ENCODE data around the gene SETDB2. TPM values are rescaled to one million over a fixed set of nuclear protein-coding genes. Genes with fewer than 3 reads are reported as not detected.

SETDB2 gene
- total and polyA plus RNA-seq, 2 of the 4 experiments (the other 2 are of a cell fraction), result 4.3 to 5.7 TPM

DNA sequence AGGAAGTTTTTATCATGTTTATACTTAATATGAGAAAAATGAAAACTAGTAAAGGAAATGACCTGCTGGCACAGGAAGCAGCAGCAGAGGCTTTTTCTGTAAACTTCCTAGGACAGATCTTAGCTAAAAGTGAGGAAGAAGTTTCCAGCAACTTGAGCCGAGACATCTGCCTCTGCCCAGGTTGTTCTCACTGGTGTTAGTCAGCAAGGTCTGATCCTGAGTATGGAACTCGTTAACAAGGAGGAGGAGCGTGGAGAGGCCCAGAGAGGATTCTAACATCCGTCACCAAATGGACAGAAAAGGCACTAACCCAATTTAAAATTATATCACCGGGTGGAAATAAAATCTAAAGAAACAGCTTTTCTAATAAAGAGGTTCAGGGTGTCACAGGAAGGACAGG, 95.2 kb downstream of the SETDB2 start:
- peaks cover 7% of the 10 kb centered on the region for H3K9me1 ChIP-seq (ENCODE audit: insufficient read depth, low read length)
- H3K79me1 ChIP-seq (ENCODE audit: low read depth in 1 of 2, low read length in 2 of 2), result peaks cover 0 to 3% of the 10 kb centered on the region in 2 experiments; a peak in 1 of 4 replicates
- H3K9me3 ChIP-seq (ENCODE audit: control insufficient read depth, insufficient read depth, low read length), result no peaks in the 10 kb centered on the region
- H3K36me3 ChIP-seq (ENCODE audit: control insufficient read depth, insufficient read depth, low read length), result peaks cover 14% of the 10 kb centered on the region
- H3K56ac ChIP-seq (ENCODE audit: extremely low read depth, insufficient read depth, low read length), result no peak overlapping the region
- CTCF ChIA-PET, result no interaction called here
- POLR2A ChIA-PET (ENCODE audit: unreplicated experiment), result no interaction called here
- H2AFZ ChIP-seq (replicated peaks; ENCODE audit: low read length, poor library complexity), result no peak overlapping the region
- in situ Hi-C loops (cut with MboI; ENCODE audit: low sequenced_read_pairs) (no loop called here), intact Hi-C loops (cut with micrococcal nuclease) (no loop called here), dilution Hi-C loops (cut with HindIII; ENCODE audit: low sequenced_read_pairs, unreplicated experiment) (no loop called here)
- H4K5ac ChIP-seq (ENCODE audit: low read depth, low read length), result no peak overlapping the region
- no peak overlapping the region for H3K27ac ChIP-seq (ENCODE audit: insufficient read depth, low read length)
- no peak overlapping the region for H2BK20ac ChIP-seq (ENCODE audit: low read depth, low read length)
- no TSS peak for BruUV-seq (replicated peaks)
- H4K91ac ChIP-seq (ENCODE audit: insufficient read depth, low read depth, low read length), result no peak overlapping the region
- H3K18ac ChIP-seq (ENCODE audit: low read depth, low read length), result no peak overlapping the region
- H2BK120ac ChIP-seq (ENCODE audit: low read depth, low read length), result no peak overlapping the region
- ATAC-seq (ENCODE audit: low read depth) (no peak), DNase-seq (peak; percentile 20)
- H3K14ac ChIP-seq (replicated peaks; ENCODE audit: low read depth, low read length), result no peak overlapping the region
- no peak overlapping the region for H4K8ac ChIP-seq (ENCODE audit: low read depth in 2 of 2, low read length in 2 of 2)
- no peaks in the 10 kb centered on the region for H4K20me1 ChIP-seq (ENCODE audit: insufficient read depth, low read length)
- H3K4me3 ChIP-seq (ENCODE audit: insufficient read depth, low read depth, low read length), result no peak overlapping the region
- H3K23ac ChIP-seq (ENCODE audit: low read depth, low read length), result no peak overlapping the region
- H3K4ac ChIP-seq (ENCODE audit: low read depth, low read length), result no peak overlapping the region
- no peak for TF ChIP-seq RFX5 (IDR thresholded peaks at IDR 0.05; ENCODE audit: low read depth, low read length)
- TF ChIP-seq MAFK (IDR thresholded peaks at IDR 0.05; ENCODE audit: low read depth, low read length), result no peak
- TF ChIP-seq MAZ (IDR thresholded peaks at IDR 0.05; ENCODE audit: borderline replicate concordance, low read depth, low read length), result no peak
- TF ChIP-seq CHD1 (IDR thresholded peaks at IDR 0.05; ENCODE audit: low read depth, low read length), result no peak
- no peak for TF ChIP-seq ELK1 (IDR thresholded peaks at IDR 0.05; ENCODE audit: borderline replicate concordance, low read depth, low read length)
- no peak for TF ChIP-seq FOS (IDR thresholded peaks at IDR 0.05; ENCODE audit: low read depth, low read length)
- WGBS, 2 experiments (ENCODE audit: extremely low coverage in 2 of 2, insufficient read length in 1 of 2), result no CpG with 5 or more reads among the region's 5 CpGs
- no peak overlapping the region for H3K9ac ChIP-seq (ENCODE audit: low read depth, low read length)
- no peak overlapping the region for H3K4me2 ChIP-seq (ENCODE audit: low read depth, low read length)
- no peak overlapping the region for H2BK5ac ChIP-seq (ENCODE audit: low read depth, low read length, poor library complexity, severe bottlenecking)
- H2AK5ac ChIP-seq (ENCODE audit: low read depth, low read length), result no peak overlapping the region
- H3K27me3 ChIP-seq (ENCODE audit: control insufficient read depth, insufficient read depth, low read length), result no peaks in the 10 kb centered on the region
- H3K4me1 ChIP-seq (ENCODE audit: control insufficient read depth, insufficient read depth, low read length), result no peaks in the 10 kb centered on the region
- H2BK15ac ChIP-seq (ENCODE audit: low read depth, low read length), result no peak overlapping the region
- H2AK9ac ChIP-seq (replicated peaks; ENCODE audit: low read depth, low read length, poor library complexity), result no peak overlapping the region

All from IMR-90 (cell line).